Spinal cord (tissue), 10 donors: Measurements from ENCODE around the gene CHAT. TPM values are rescaled to one million over a fixed set of nuclear protein-coding genes. Genes with fewer than 3 reads are reported as not detected.

Experiments used
- DNase-seq, 6 donors: peaks; one replicate each; pipeline versions ENCODE4 v3.0.0 to v3.0.0-alpha.2; 2013 to 2015; ENCODE audit warnings: low spot score in 6 of 6, low read depth in 4 of 6
- H3K27ac ChIP-seq: one replicate; pipeline ENCODE4 v1.5.1; 2013; ENCODE audit warnings: low read depth, low read length, control low read depth
- H3K27me3 ChIP-seq: one replicate; pipeline ENCODE4 v1.6.1; 2013; ENCODE audit warnings: low read length; ENCODE audit not compliant: control insufficient read depth, insufficient read depth
- H3K36me3 ChIP-seq: one replicate; pipeline ENCODE4 v1.6.1; 2013; ENCODE audit warnings: low read length; ENCODE audit not compliant: control insufficient read depth, insufficient read depth
- H3K4me1 ChIP-seq: one replicate; pipeline ENCODE4 v1.6.1; 2013; ENCODE audit warnings: low read length; ENCODE audit not compliant: control insufficient read depth, insufficient read depth
- H3K4me3 ChIP-seq: one replicate; pipeline ENCODE4 v1.5.1; 2013; ENCODE audit warnings: low read depth, low read length, control low read depth
- H3K9me3 ChIP-seq: one replicate; pipeline ENCODE4 v1.6.1; 2013; ENCODE audit warnings: low read length; ENCODE audit not compliant: control insufficient read depth, insufficient read depth
- WGBS: methylation state at CpG from one replicate; pipeline ENCODE4 v1.1.5; 2013; ENCODE audit warnings: missing lambda C conversion rate; ENCODE audit not compliant: insufficient coverage; 5-methylcytosine and 5-hydroxymethylcytosine counted together
- polyA plus RNA-seq, 2 donors: library from polyadenylated mRNA; unstranded; fragments of 120-200 nt; gene quantifications; one replicate each; pipeline ENCODE4 v1.2.1, GENCODE V29; 2013; ENCODE audit not compliant: insufficient read length in 2 of 2
- total RNA-seq, 2 donors: library from RNA; depleted of rRNA in 1 of 2; stranded (reverse); fragments of 120-200 nt in 1 of 2; fragments of >200 nt in 1 of 2; gene quantifications; one replicate each; pipeline versions ENCODE4 v1.2.3 to v1.2.4, GENCODE V29; 2013 to 2014
- donor health status: healthy.

Gene CHAT
- total and polyA plus RNA-seq, 4 donors, result 0.61 to 2.9 (median 1.7) TPM

DNA sequence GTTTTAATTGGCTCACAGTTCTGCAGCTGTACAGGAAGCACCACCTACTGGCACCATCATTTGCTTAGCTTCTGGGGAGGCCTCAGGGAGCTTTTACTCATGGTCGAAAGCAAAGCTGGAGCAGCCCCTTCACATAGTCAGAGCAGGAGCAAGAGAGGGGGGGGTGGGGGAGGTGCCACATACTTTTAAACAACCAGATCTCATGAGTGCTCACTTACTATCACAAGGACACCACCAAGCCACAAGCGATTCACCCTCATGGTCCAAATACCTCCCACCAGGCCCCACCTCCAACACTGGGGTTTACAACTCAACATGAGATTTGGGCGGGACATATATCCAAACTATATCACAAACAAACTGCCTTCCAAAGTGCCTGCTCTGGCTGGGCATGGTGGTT, 35.4 kb upstream of the CHAT start:
- no peak overlapping the region for H3K27ac ChIP-seq
- no peak overlapping the region for H3K4me3 ChIP-seq
- H3K4me1 ChIP-seq, result no peaks in the 10 kb centered on the region
- no peak for DNase-seq
- no peaks in the 10 kb centered on the region for H3K36me3 ChIP-seq
- H3K27me3 ChIP-seq, result no peaks in the 10 kb centered on the region
- H3K9me3 ChIP-seq, result no peaks in the 10 kb centered on the region
- 96% methylated on average over 2 of the region's 3 CpGs for WGBS

DNA sequence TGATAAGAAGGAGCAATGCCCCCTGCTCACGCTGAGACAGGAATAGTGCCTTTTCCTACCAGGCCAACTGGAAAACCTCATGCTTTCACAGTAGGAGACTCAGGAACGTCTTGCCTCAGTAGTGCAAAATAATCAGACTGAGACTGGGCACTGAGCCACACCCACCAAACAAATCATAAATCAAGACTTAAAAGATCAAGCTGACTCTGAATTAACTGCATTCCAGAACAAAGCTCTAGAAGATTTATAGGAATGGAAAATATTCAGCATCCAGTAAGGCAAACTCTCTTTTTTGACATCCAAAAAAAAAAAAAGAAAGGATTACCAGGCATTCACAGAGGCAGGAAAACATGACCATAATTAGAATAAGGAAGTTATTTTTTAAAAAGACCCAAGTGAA, 34.2 kb upstream of the CHAT start:
- Histone ChIP-seq H3K4me1 (no peaks in the 10 kb centered on the region), H3K27me3 (no peaks in the 10 kb centered on the region), H3K27ac (no peak overlapping the region), H3K36me3 (no peaks in the 10 kb centered on the region), H3K9me3 (no peaks in the 10 kb centered on the region), H3K4me3 (no peak overlapping the region)
- DNase-seq, result no peak
- WGBS, result no CpG with 5 or more reads among the region's 2 CpGs

DNA sequence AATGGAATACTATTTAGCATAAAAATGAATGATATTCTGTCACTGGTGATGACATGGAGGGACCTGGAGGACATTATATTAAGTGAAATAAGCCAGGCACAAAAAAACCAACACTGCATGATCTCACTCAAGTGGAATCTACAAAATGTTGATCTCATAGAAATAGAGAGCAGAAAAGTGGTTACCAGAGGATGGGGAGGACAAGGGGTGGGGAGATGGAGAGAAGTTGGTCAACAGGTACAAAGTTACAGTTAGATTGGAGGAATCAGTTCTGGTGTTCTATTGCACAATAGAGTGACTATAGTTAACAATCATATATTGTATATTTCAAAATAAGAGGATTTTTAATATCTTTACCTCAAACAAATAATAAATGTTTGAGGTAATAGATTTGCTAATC, 28.4 kb upstream of the CHAT start:
- no peaks in the 10 kb centered on the region for H3K9me3 ChIP-seq
- no peaks in the 10 kb centered on the region for H3K36me3 ChIP-seq
- no peak for DNase-seq
- no peaks in the 10 kb centered on the region for H3K4me1 ChIP-seq
- H3K27ac ChIP-seq, result no peak overlapping the region
- H3K27me3 ChIP-seq, result no peaks in the 10 kb centered on the region
- H3K4me3 ChIP-seq, result no peak overlapping the region

DNA sequence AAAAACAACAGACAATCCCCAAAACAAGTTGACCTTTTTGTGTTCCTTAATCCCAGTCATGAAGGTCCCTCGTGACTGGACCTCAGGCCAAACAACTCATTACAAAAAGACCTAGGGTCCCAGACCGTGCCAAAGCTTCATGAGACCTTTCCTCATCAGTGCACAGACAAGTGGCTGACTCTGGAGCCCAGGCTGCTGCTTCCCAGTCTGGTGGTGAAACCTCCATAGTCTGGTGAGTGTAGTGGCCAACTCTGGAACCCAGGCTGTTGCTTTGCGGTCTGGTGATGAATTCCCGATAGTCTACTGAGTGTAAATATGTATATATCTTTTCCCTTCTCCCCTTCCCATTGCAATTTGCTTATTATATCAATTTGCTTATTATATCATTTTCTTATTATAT, 25.9 kb upstream of the CHAT start:
- Histone ChIP-seq H3K36me3 (no peaks in the 10 kb centered on the region), H3K4me1 (no peaks in the 10 kb centered on the region), H3K27me3 (peaks cover 5% of the 10 kb centered on the region), H3K4me3 (no peak overlapping the region), H3K27ac (no peak overlapping the region), H3K9me3 (no peaks in the 10 kb centered on the region)
- DNase-seq, result no peak
- WGBS, result 79% methylated on average over 2 of the region's 4 CpGs

DNA sequence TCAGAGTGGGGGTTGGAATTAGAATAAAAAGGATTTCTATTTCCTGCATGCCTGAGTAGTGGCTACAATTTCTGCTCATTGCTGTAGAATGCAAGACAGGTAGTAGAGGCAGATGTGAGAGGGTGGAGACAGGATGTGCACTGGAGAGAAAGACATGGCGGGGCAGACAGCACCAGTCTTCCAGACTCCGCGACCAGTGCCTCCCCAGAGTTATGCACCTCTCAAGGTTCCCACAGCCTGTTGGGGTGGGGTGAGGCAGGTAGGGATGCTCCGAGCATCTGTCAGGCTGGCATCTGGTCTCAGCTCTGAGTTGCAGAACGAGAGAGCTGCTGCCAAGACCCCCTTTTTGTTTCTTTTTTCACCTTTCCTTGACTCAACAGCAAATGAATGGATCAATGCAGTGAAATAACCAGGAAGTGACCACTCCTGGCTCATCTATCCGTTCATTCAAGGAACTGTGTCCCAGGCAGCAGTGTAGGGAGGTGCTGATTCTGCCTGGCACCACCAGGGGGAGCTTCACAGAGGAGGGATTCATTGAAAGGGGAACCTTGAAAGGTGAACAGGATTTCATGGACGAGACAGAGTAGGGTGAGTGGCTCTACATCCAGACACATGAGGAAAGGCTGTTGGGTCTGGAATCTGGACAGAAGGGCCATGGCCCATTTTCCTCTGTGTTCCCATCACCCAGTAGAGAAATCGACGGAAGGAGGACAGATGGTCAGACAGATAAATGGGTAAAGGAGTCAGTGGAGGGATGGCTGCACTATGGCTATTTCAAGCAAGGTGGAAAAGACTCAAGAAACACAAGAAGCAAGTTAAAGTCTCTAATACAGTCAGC, 20.9 kb upstream of the CHAT start:
- Histone ChIP-seq H3K4me1 (no peaks in the 10 kb centered on the region), H3K27ac (no peak overlapping the region), H3K4me3 (no peak overlapping the region), H3K9me3 (no peaks in the 10 kb centered on the region), H3K27me3 (peaks cover 14% of the 10 kb centered on the region), H3K36me3 (no peaks in the 10 kb centered on the region)
- WGBS, result 33% methylated on average over 2 of the region's 9 CpGs
- peak in 2 of 6 donors; percentile 62 to 84 for DNase-seq

DNA sequence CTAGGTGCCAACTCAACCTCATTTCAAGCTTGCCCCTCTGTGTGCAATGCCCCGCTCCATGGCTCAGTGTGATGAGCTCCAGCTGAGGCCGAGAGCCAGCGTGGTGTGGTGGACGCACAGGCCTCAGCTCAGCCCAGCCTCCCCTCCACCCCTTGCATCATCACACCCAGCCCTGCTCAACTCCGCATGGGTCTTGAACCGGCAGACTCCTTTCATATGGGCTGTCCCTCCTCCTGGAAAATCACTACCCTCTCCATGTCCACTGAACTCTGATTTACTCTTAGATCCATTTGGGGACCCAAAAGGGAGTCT, 20.3 kb upstream of the CHAT start:
- H3K9me3 ChIP-seq, result no peaks in the 10 kb centered on the region
- no peaks in the 10 kb centered on the region for H3K4me1 ChIP-seq
- 75% methylated on average over 6 of the region's 6 CpGs for WGBS
- no peak overlapping the region for H3K4me3 ChIP-seq
- DNase-seq, result no peak
- no peaks in the 10 kb centered on the region for H3K36me3 ChIP-seq
- H3K27ac ChIP-seq, result no peak overlapping the region
- H3K27me3 ChIP-seq, result peaks cover 16% of the 10 kb centered on the region

DNA sequence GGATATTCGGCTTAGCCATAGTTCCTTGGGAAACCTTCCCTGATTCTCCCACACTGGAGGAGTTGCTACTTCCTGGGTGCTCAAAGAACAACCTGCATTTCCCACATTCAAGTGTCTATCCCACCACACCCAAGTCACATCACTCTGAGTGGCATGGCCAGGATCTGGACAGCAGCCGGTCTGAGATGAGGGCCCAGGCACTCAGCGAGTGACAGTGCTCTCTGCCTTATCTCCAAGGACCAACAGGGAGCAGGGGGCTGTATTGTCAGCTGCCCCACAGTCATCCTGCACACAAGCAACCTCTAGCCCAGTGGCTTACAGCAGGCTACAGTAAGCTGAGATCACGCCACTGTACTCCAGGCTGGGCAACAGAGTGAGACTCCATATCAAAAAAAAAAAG, 19.8 kb upstream of the CHAT start:
- no peaks in the 10 kb centered on the region for H3K4me1 ChIP-seq
- H3K9me3 ChIP-seq, result no peaks in the 10 kb centered on the region
- no peak for DNase-seq
- no peak overlapping the region for H3K27ac ChIP-seq
- no peaks in the 10 kb centered on the region for H3K36me3 ChIP-seq
- 81% methylated on average over 3 of the region's 4 CpGs for WGBS
- peaks cover 16% of the 10 kb centered on the region for H3K27me3 ChIP-seq
- no peak overlapping the region for H3K4me3 ChIP-seq

DNA sequence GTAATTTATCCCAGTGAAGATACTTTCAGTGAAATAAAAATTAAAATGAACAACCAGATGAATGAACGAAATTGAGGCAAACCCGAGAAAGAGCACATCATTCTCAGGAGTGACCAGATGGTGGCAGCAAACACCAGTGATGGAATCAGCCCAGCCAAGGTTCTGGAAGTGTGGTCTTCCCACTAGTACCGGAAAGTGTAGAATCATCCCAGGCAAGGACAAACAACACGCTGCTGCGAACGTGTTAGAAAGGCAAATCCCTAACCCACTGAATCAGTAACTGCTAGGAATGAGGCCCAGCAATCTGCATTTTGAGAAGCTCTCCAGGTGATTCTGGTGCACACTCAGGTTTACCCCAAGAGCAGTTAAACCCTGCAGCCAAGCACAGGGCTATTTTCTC, 19.2 kb upstream of the CHAT start:
- no peaks in the 10 kb centered on the region for H3K9me3 ChIP-seq
- H3K4me3 ChIP-seq, result no peak overlapping the region
- H3K36me3 ChIP-seq, result no peaks in the 10 kb centered on the region
- WGBS, result 0% methylated on average over 3 of the region's 6 CpGs
- H3K27ac ChIP-seq, result no peak overlapping the region
- DNase-seq, result peak in 5 of 6 donors; percentile 53 to 94 (median 68)
- H3K4me1 ChIP-seq, result no peaks in the 10 kb centered on the region
- H3K27me3 ChIP-seq, result peaks cover 16% of the 10 kb centered on the region

DNA sequence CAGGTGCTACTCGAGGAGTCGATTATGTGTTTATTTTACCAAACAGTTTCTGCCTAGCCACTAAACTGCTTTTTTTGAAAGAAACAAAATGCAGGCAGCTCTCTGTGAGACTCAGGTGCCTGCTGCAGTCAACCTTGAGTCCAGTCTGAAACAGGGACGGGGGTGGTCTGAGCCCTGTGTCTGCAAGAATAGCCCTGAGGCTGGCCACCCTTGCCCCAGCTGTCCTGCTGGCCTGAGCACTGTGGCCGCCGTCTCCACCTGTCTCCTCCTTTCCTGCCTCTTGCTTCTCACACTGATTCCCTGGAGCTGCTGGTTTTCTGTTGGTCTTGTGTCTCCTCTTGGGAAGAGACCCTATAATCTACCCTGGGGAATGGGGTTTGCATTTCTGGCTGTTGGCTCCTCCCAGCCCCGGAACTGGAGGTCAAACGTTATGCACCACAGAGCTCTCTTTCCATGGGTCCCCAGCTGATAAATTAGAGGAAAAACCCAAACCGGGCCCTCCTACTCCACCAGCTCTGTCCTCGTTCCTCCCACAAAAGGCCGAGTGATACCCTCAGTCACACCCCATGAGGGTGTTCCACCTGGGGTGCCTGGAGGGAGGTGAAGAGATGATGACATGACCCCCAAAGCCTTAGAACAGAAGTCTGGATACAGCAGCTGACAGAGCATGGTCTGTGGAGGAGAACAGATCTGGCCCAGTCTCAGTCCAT, 18.7 kb upstream of the CHAT start:
- Histone ChIP-seq H3K9me3 (no peaks in the 10 kb centered on the region), H3K4me1 (no peaks in the 10 kb centered on the region), H3K27ac (no peak overlapping the region), H3K36me3 (no peaks in the 10 kb centered on the region), H3K4me3 (no peak overlapping the region), H3K27me3 (peaks cover 16% of the 10 kb centered on the region)
- 100% methylated on average over 3 of the region's 10 CpGs for WGBS
- no peak for DNase-seq
